ENCODE data around the gene RXFP3. TPM values are rescaled to one million over a fixed set of nuclear protein-coding genes. Genes with fewer than 3 reads are reported as not detected.

Gene RXFP3, protein sequence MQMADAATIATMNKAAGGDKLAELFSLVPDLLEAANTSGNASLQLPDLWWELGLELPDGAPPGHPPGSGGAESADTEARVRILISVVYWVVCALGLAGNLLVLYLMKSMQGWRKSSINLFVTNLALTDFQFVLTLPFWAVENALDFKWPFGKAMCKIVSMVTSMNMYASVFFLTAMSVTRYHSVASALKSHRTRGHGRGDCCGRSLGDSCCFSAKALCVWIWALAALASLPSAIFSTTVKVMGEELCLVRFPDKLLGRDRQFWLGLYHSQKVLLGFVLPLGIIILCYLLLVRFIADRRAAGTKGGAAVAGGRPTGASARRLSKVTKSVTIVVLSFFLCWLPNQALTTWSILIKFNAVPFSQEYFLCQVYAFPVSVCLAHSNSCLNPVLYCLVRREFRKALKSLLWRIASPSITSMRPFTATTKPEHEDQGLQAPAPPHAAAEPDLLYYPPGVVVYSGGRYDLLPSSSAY
- total RNA-seq (2022): not detected in 2 replicates
- not detected for Bru-seq, nascent RNA
- BruChase-seq, experiment 1, labeled RNA remaining after a 6-hour chase: not detected
- BruChase-seq, experiment 2, labeled RNA remaining after a 2-hour chase: not detected
- long read RNA-seq: 0 reads

- Mint-ChIP-seq H3K9me3 (ENCODE audit: unreplicated experiment) (no peaks in the 10 kb centered on the region), H3K27me3 (ENCODE audit: insufficient read depth, unreplicated experiment) (peaks cover 45% of the 10 kb centered on the region), H3K27ac (ENCODE audit: low read depth, unreplicated experiment) (no peak within 1 kb of the TSS), H3K4me1 (ENCODE audit: insufficient read depth, unreplicated experiment) (peaks cover 7% of the 10 kb centered on the region), H3K4me3 (ENCODE audit: unreplicated experiment) (no peak within 1 kb of the TSS), H3K36me3 (ENCODE audit: insufficient read depth, unreplicated experiment) (no peaks in the 10 kb centered on the region)
- no peak for DNase-seq (ENCODE audit: unreplicated experiment)
- TF ChIP-seq, protein P1, sequence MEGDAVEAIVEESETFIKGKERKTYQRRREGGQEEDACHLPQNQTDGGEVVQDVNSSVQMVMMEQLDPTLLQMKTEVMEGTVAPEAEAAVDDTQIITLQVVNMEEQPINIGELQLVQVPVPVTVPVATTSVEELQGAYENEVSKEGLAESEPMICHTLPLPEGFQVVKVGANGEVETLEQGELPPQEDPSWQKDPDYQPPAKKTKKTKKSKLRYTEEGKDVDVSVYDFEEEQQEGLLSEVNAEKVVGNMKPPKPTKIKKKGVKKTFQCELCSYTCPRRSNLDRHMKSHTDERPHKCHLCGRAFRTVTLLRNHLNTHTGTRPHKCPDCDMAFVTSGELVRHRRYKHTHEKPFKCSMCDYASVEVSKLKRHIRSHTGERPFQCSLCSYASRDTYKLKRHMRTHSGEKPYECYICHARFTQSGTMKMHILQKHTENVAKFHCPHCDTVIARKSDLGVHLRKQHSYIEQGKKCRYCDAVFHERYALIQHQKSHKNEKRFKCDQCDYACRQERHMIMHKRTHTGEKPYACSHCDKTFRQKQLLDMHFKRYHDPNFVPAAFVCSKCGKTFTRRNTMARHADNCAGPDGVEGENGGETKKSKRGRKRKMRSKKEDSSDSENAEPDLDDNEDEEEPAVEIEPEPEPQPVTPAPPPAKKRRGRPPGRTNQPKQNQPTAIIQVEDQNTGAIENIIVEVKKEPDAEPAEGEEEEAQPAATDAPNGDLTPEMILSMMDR (IDR thresholded peaks at IDR 0.05; ENCODE audit: unreplicated experiment): no peak
- BruUV-seq (replicated peaks): no TSS peak
- ChIA-PET POLR2A (no interaction called here), CTCF (interaction anchor here (0.6 to 7.3 kb wide), 11 partner anchors 9 to 1124 kb away, joined by 3 to 72 read pairs (median 3); no protein-coding TSS in a partner anchor)
- intact Hi-C loops (cut with micrococcal nuclease): loop anchor here (10.0 kb wide), 1 partner anchor 462 kb away; no protein-coding TSS in a partner anchor
Observed at GRCh38 chr5:33936381-33937016, at the start of gene RXFP3. Gene RXFP3, plus strand, starts transcription at chr5:33936386. Its CDS starts 355 bp downstream, at chr5:33936741.

DNA sequence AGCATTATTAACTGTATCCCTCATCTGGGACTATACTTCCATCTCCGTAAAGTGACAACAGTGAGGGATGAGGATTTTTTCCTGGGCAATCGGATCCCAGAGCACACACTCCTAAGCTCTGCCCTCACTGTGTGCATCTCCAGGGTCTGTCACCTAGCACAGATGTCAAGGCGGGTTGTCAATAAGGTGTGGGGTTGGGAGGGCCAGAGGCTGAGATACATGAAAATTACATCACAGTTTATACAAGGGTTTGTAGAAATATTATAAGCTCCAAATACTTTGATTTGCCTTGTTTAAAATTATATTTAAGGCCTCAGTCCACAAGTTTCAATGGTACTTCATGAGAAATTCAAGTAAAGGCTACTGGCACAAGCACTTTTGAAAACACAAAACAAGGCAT, 48.9 kb upstream of the RXFP3 start:
- Mint-ChIP-seq H3K4me1 (ENCODE audit: insufficient read depth, unreplicated experiment) (peaks cover 5% of the 10 kb centered on the region), H3K27me3 (ENCODE audit: insufficient read depth, unreplicated experiment) (peaks cover 23% of the 10 kb centered on the region), H3K4me3 (ENCODE audit: unreplicated experiment) (no peak overlapping the region), H3K27ac (ENCODE audit: low read depth, unreplicated experiment) (no peak overlapping the region), H3K9me3 (ENCODE audit: unreplicated experiment) (no peaks in the 10 kb centered on the region), H3K36me3 (ENCODE audit: insufficient read depth, unreplicated experiment) (no peaks in the 10 kb centered on the region)
- TF ChIP-seq, protein P1 (IDR thresholded peaks at IDR 0.05; ENCODE audit: unreplicated experiment): no peak
- intact Hi-C loops (cut with micrococcal nuclease): no loop called here
- ChIA-PET POLR2A (no interaction called here), CTCF (interaction anchor here (0.5 kb wide), 1 partner anchor 63 kb away, joined by 3 read pairs; no protein-coding TSS in a partner anchor)
- BruUV-seq (replicated peaks): no TSS peak
- DNase-seq (ENCODE audit: unreplicated experiment): no peak

DNA sequence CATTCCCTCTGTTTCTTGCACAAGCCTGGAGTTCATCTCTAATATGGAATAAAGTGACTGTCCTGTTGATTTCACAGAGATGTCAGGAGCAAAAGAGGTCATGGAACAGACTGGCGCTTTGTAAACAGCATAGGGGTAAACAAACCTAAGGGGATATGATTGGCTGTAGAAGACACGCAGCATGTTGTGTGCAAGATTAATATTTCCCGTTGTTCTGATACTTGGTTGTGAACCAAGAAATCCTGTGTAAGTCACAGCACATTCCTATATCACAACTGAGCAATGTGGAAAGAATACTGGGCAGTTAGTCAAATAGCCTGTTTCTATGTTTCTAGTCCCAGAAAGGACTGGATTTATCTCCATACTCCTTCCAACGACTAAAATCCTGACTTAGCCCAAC, 47.6 kb upstream of the RXFP3 start:
- Mint-ChIP-seq H3K4me1 (ENCODE audit: insufficient read depth, unreplicated experiment) (peaks cover 5% of the 10 kb centered on the region), H3K9me3 (ENCODE audit: unreplicated experiment) (no peaks in the 10 kb centered on the region), H3K27me3 (ENCODE audit: insufficient read depth, unreplicated experiment) (peaks cover 23% of the 10 kb centered on the region), H3K4me3 (ENCODE audit: unreplicated experiment) (no peak overlapping the region), H3K36me3 (ENCODE audit: insufficient read depth, unreplicated experiment) (no peaks in the 10 kb centered on the region), H3K27ac (ENCODE audit: low read depth, unreplicated experiment) (no peak overlapping the region)
- POLR2A ChIA-PET: no interaction called here
- TF ChIP-seq, protein P1 (IDR thresholded peaks at IDR 0.05; ENCODE audit: unreplicated experiment): no peak
- no TSS peak for BruUV-seq (replicated peaks)
- DNase-seq (ENCODE audit: unreplicated experiment): no peak
- intact Hi-C loops (cut with micrococcal nuclease): no loop called here
- CTCF ChIA-PET: no interaction called here
